LoVo (cell line): ENCODE results near the gene PLPP2.
"Not testable (repeated sequence)": the region's sequence is repeated elsewhere in the genome, so short reads cannot be mapped to it uniquely, and the experiment has no call there.

Source experiments
- DNase-seq: peaks from one replicate; pipeline ENCODE4 v3.0.0-alpha.2; 2016; ENCODE audit warnings: low spot score

Gene PLPP2

GRCh38 chr19:292951-293350 lies 1.7 kb upstream of the PLPP2 start:
- no peak for DNase-seq

GRCh38 chr19:292281-292884 lies 1.2 kb upstream of the PLPP2 start:
- DNase-seq: no peak

- DNase-seq: peak; percentile 32
Measured at GRCh38 chr19:291561-292280, 518 bp upstream of the PLPP2 start.

GRCh38 chr19:290372-291005 lies 714 bp downstream of the PLPP2 start:
- peak; percentile 61 for DNase-seq

GRCh38 chr19:289651-290371 lies 1.4 kb downstream of the PLPP2 start:
- DNase-seq: peak; percentile 82

GRCh38 chr19:288911-289310 lies 2.3 kb downstream of the PLPP2 start:
- DNase-seq: no peak

GRCh38 chr19:287381-287871 lies 3.8 kb downstream of the PLPP2 start:
- no peak for DNase-seq

- DNase-seq: no peak
Measured at GRCh38 chr19:283395-283794, 7.8 kb downstream of the PLPP2 start.

GRCh38 chr19:282501-282900 lies 8.7 kb downstream of the PLPP2 start:
- no peak for DNase-seq

GRCh38 chr19:281992-282391 lies 9.2 kb downstream of the PLPP2 start:
- DNase-seq: no peak

- no peak for DNase-seq
Measured at GRCh38 chr19:281156-281853, 9.9 kb downstream of the PLPP2 start.

- DNase-seq: no peak
Measured at GRCh38 chr19:280541-281009, 10.6 kb downstream of the PLPP2 start.

GRCh38 chr19:279656-280055 lies 11.5 kb downstream of the PLPP2 start:
- no peak for DNase-seq

GRCh38 chr19:279231-279630 lies 12.0 kb downstream of the PLPP2 start:
- DNase-seq: no peak

- DNase-seq: no peak
Measured at GRCh38 chr19:277581-278165, 13.5 kb downstream of the PLPP2 start.

GRCh38 chr19:277131-277530 lies 14.1 kb downstream of the PLPP2 start:
- DNase-seq: no peak

- no peak for DNase-seq
Measured at GRCh38 chr19:275958-276646, 15.1 kb downstream of the PLPP2 start.

GRCh38 chr19:275000-275399 lies 16.2 kb downstream of the PLPP2 start:
- DNase-seq: no peak

- no peak for DNase-seq
Measured at GRCh38 chr19:273393-273792, 17.8 kb downstream of the PLPP2 start.

GRCh38 chr19:271856-272255 lies 19.3 kb downstream of the PLPP2 start:
- DNase-seq: no peak

- not testable (repeated sequence) for DNase-seq
Measured at GRCh38 chr19:270766-271318, 20.4 kb downstream of the PLPP2 start.
